Measurements from ENCODE around the gene MLEC.

Gene MLEC

DNA sequence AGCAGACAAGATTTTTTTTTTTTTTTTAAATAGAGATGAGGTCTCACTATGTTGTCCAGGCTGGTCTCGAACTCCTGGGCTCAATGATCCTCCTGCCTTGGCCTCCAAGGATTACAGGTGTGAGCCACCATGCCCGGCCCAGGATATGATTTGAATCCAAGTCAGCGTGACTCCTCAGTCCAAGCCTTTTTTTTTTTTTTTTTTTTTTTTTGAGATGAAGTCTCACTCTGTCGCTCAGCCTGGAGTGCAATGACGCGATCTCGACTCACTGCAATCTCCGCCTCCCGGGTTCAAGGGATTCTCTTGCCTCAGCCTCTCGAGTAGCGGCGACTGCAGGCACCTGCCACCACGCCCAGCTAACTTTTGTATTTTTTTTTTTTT is 39.6 kb upstream of the MLEC start:
- TF ChIP-seq GABPA (IDR thresholded peaks at IDR 0.05; ENCODE audit: low read depth) (no peak), POLR2AphosphoS5 (IDR thresholded peaks at IDR 0.05; ENCODE audit: low read depth) (no peak), SPI1 (IDR thresholded peaks at IDR 0.05; ENCODE audit: borderline replicate concordance, low read depth) (no peak)
- TF ChIP-seq, protein P1, sequence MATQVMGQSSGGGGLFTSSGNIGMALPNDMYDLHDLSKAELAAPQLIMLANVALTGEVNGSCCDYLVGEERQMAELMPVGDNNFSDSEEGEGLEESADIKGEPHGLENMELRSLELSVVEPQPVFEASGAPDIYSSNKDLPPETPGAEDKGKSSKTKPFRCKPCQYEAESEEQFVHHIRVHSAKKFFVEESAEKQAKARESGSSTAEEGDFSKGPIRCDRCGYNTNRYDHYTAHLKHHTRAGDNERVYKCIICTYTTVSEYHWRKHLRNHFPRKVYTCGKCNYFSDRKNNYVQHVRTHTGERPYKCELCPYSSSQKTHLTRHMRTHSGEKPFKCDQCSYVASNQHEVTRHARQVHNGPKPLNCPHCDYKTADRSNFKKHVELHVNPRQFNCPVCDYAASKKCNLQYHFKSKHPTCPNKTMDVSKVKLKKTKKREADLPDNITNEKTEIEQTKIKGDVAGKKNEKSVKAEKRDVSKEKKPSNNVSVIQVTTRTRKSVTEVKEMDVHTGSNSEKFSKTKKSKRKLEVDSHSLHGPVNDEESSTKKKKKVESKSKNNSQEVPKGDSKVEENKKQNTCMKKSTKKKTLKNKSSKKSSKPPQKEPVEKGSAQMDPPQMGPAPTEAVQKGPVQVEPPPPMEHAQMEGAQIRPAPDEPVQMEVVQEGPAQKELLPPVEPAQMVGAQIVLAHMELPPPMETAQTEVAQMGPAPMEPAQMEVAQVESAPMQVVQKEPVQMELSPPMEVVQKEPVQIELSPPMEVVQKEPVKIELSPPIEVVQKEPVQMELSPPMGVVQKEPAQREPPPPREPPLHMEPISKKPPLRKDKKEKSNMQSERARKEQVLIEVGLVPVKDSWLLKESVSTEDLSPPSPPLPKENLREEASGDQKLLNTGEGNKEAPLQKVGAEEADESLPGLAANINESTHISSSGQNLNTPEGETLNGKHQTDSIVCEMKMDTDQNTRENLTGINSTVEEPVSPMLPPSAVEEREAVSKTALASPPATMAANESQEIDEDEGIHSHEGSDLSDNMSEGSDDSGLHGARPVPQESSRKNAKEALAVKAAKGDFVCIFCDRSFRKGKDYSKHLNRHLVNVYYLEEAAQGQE (IDR thresholded peaks at IDR 0.05; ENCODE audit: insufficient replicate concordance, low read depth) = no peak
- TF ChIP-seq, protein P2, sequence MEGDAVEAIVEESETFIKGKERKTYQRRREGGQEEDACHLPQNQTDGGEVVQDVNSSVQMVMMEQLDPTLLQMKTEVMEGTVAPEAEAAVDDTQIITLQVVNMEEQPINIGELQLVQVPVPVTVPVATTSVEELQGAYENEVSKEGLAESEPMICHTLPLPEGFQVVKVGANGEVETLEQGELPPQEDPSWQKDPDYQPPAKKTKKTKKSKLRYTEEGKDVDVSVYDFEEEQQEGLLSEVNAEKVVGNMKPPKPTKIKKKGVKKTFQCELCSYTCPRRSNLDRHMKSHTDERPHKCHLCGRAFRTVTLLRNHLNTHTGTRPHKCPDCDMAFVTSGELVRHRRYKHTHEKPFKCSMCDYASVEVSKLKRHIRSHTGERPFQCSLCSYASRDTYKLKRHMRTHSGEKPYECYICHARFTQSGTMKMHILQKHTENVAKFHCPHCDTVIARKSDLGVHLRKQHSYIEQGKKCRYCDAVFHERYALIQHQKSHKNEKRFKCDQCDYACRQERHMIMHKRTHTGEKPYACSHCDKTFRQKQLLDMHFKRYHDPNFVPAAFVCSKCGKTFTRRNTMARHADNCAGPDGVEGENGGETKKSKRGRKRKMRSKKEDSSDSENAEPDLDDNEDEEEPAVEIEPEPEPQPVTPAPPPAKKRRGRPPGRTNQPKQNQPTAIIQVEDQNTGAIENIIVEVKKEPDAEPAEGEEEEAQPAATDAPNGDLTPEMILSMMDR (IDR thresholded peaks at IDR 0.05; ENCODE audit: insufficient read depth, low read length) = no peak
- H3K4me3 ChIP-seq (replicated peaks; ENCODE audit: insufficient read depth, low read length) = no peak overlapping the region
- DNase-seq (ENCODE audit: low read depth in 1 of 2, low spot score in 1 of 2) = no peak
- no peak overlapping the region for H3K27ac ChIP-seq (replicated peaks)
- H3K27me3 ChIP-seq (ENCODE audit: insufficient read depth, poor library complexity, severe bottlenecking) = peaks cover 13% of the 10 kb centered on the region

DNA sequence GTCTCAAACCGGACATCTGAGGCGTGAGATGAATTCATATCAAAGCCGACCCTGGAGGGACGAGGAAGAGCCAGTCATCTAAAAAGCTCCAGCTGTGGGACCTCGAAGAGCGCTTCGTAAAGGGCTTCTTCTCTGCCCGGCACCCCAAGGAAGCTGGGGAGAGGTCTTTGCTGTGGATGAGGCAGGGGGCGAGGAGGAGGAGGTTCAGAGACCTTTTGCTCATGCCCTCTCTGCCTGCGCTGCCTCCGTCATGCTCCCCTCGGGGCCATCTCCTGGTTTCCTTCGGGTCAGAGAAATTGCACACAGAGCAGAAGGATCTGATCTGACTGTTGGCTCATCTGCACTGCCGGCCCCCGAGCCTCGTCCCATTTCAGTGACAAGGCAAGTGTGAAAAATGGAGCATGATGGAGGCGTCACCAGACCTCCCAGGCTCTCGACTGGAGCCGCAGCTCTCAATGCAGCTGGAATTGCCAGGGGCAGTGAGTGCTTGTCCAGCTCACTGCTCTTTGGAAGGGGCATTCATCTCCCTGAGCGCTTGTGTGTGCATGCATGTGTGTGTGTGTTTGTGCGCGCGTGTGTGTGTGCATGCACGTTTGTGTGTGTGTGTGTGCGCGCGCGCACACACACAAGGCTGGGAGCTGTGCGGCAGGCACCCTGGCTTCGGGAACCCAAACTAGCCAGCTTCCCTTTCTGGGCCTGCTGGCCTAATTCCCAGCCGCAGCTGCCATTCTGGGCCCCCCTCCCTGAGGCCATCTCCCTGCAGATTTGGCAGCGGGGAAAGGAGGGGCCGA is 37.3 kb upstream of the MLEC start:
- peak overlapping the region; percentile 13 for H3K4me3 ChIP-seq (replicated peaks; ENCODE audit: insufficient read depth, low read length)
- peaks cover 4% of the 10 kb centered on the region for H3K27me3 ChIP-seq (ENCODE audit: insufficient read depth, poor library complexity, severe bottlenecking)
- no peak overlapping the region for H3K27ac ChIP-seq (replicated peaks)
- TF ChIP-seq POLR2AphosphoS5 (IDR thresholded peaks at IDR 0.05; ENCODE audit: low read depth) (no peak), SPI1 (IDR thresholded peaks at IDR 0.05; ENCODE audit: borderline replicate concordance, low read depth) (no peak), GABPA (IDR thresholded peaks at IDR 0.05; ENCODE audit: low read depth) (no peak)
- TF ChIP-seq, protein P2 (IDR thresholded peaks at IDR 0.05; ENCODE audit: insufficient read depth, low read length) = no peak
- TF ChIP-seq, protein P1 (IDR thresholded peaks at IDR 0.05; ENCODE audit: insufficient replicate concordance, low read depth) = no peak
- peak; percentile 18 to 82 for DNase-seq (ENCODE audit: low read depth in 1 of 2, low spot score in 1 of 2)

DNA sequence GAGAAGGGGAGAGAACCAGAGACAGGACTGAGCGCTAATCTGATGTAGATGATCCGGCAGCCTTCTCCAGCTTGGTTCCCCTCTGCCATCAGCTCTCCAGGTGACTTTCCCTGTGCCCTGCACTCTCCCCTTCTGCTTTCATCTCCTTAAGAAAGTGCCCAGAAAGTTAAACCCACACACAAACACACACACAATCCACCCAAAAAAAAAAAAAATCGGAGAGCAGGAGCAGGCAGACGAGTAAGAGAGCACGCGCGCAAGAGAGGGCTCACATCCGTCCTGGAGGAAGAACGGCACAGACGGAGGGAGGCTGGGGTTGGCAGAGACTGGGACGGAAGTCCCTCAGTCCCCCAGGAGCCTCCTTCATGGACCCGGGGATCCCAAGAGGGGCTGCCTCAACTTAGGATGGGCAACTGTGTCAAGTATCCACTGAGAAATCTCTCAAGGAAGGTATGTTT is 36.7 kb upstream of the MLEC start:
- Histone ChIP-seq H3K27me3 (ENCODE audit: insufficient read depth, poor library complexity, severe bottlenecking) (peaks cover 4% of the 10 kb centered on the region), H3K27ac (replicated peaks) (no peak overlapping the region), H3K4me3 (replicated peaks; ENCODE audit: insufficient read depth, low read length) (no peak overlapping the region)
- TF ChIP-seq, protein P2 (IDR thresholded peaks at IDR 0.05; ENCODE audit: insufficient read depth, low read length) = no peak
- TF ChIP-seq POLR2AphosphoS5 (IDR thresholded peaks at IDR 0.05; ENCODE audit: low read depth) (no peak), SPI1 (IDR thresholded peaks at IDR 0.05; ENCODE audit: borderline replicate concordance, low read depth) (no peak), GABPA (IDR thresholded peaks at IDR 0.05; ENCODE audit: low read depth) (no peak)
- TF ChIP-seq, protein P1 (IDR thresholded peaks at IDR 0.05; ENCODE audit: insufficient replicate concordance, low read depth) = no peak
- DNase-seq (ENCODE audit: low read depth in 1 of 2, low spot score in 1 of 2) = no peak
